Common myeloid progenitor, CD34-positive (primary cell): ENCODE data around the gene SMIM45.

ENCODE experiments used
- CTCF ChIA-PET: fragments of 350-600 bp; sonication (Branson Sonifier 250); formaldehyde crosslinking; loops from one replicate; lab custom pipeline; 2021; ENCODE audit warnings: antibody characterized with exemption; lab: Charles Lee
- POLR2A ChIA-PET: fragments of 350-600 bp; sonication (Branson Sonifier 250); formaldehyde crosslinking; loops from one replicate; lab custom pipeline; 2021; ENCODE audit warnings: antibody characterized with exemption; lab: Charles Lee
- DNase-seq, 3 donors: peaks; one replicate each; pipeline versions ENCODE4 v3.0.0 to v3.0.0-alpha.2; 2013
- H3K27ac ChIP-seq, 2 experiments: 1 replicate in 1 of 2; 2 replicates in 1 of 2; pipeline ENCODE4 v1.7.0; 2013; ENCODE audit warnings: inconsistent platforms in 2 of 2, low read length in 2 of 2, mild to moderate bottlenecking in 2 of 2, low read depth in 1 of 2, moderate library complexity in 1 of 2; ENCODE audit not compliant: severe bottlenecking in 2 of 2, insufficient read depth in 1 of 2, poor library complexity in 1 of 2
- H3K27me3 ChIP-seq, 5 experiments: replicated peaks in 2 of 5; 1 replicate in 3 of 5; 2 replicates in 2 of 5; pipeline versions ENCODE4 v1.6.1 to v1.7.0; 2013; ENCODE audit warnings: low read length in 4 of 5, mild to moderate bottlenecking in 2 of 5, moderate library complexity in 2 of 5, inconsistent platforms in 1 of 5; ENCODE audit not compliant: insufficient read depth in 5 of 5, control insufficient read depth in 4 of 5
- H3K36me3 ChIP-seq, 4 experiments: 1 replicate in 2 of 4; 2 replicates in 2 of 4; pipeline versions ENCODE4 v1.6.1 to v1.7.0; 2013; ENCODE audit warnings: low read length in 3 of 4, control low read depth in 1 of 4, mild to moderate bottlenecking in 1 of 4; ENCODE audit not compliant: control insufficient read depth in 4 of 4, insufficient read depth in 4 of 4
- H3K4me1 ChIP-seq, 4 experiments: 1 replicate in 3 of 4; 2 replicates in 1 of 4; pipeline versions ENCODE4 v1.6.1 to v1.7.1; 2013; ENCODE audit warnings: low read length in 3 of 4, mild to moderate bottlenecking in 3 of 4, control low read depth in 1 of 4, inconsistent platforms in 1 of 4, moderate library complexity in 1 of 4; ENCODE audit not compliant: control insufficient read depth in 4 of 4, insufficient read depth in 4 of 4; ENCODE audit errors: control extremely low read depth in 1 of 4
- H3K4me3 ChIP-seq, 7 experiments: 1 replicate in 4 of 7; 2 replicates in 3 of 7; pipeline versions ENCODE4 v1.5.1 to v1.7.0; 2013; ENCODE audit warnings: mild to moderate bottlenecking in 7 of 7, low read length in 6 of 7, moderate library complexity in 6 of 7, inconsistent platforms in 2 of 7, low read depth in 2 of 7, control low read depth in 1 of 7; ENCODE audit not compliant: insufficient read depth in 4 of 7, control insufficient read depth in 1 of 7; ENCODE audit errors: extremely low read depth in 1 of 7
- H3K9me3 ChIP-seq, 5 experiments: 1 replicate in 4 of 5; 2 replicates in 1 of 5; pipeline versions ENCODE4 v1.6.1 to v1.7.1; 2013; ENCODE audit warnings: low read length in 4 of 5, mild to moderate bottlenecking in 2 of 5, inconsistent platforms in 1 of 5, low read depth in 1 of 5, moderate library complexity in 1 of 5; ENCODE audit not compliant: control insufficient read depth in 4 of 5, insufficient read depth in 2 of 5; ENCODE audit errors: control extremely low read depth in 1 of 5
- WGBS: methylation state at CpG from one replicate; pipeline ENCODE4 v1.1.5; 2013; ENCODE audit not compliant: insufficient coverage; 5-methylcytosine and 5-hydroxymethylcytosine counted together

Gene SMIM45

GRCh38 chr22:41916745-41917358, 35.1 kb upstream of the SMIM45 start:
- Histone ChIP-seq H3K9me3 (no peaks in the 10 kb centered on the region), H3K4me3 (no peak overlapping the region), H3K4me1 (peaks cover 0 to 42% (median 39%) of the 10 kb centered on the region in 4 experiments), H3K27ac (no peak overlapping the region), H3K36me3 (no peaks in the 10 kb centered on the region), H3K27me3 (peaks cover 0 to 73% (median 33%) of the 10 kb centered on the region in 5 experiments)
- ChIA-PET POLR2A (no interaction called here), CTCF (interaction anchor here (1.5 to 2.2 kb wide), 2 partner anchors 9 to 24 kb away, joined by 6 to 9 read pairs; no protein-coding TSS in a partner anchor)
- DNase-seq: no peak
- 83% methylated on average over 4 of the region's 10 CpGs for WGBS

- CTCF ChIA-PET: interaction anchor here (2.2 kb wide), 1 partner anchor 8 kb away, joined by 9 read pairs; no protein-coding TSS in a partner anchor
- WGBS: 82% methylated on average over 8 of the region's 11 CpGs
- no peaks in the 10 kb centered on the region for H3K9me3 ChIP-seq
- no peak overlapping the region for H3K4me3 ChIP-seq
- peaks cover 0 to 68% (median 29%) of the 10 kb centered on the region in 5 experiments for H3K27me3 ChIP-seq
- peaks cover 0 to 42% (median 39%) of the 10 kb centered on the region in 4 experiments for H3K4me1 ChIP-seq
- H3K36me3 ChIP-seq: no peaks in the 10 kb centered on the region
- no peak for DNase-seq
- no peak overlapping the region for H3K27ac ChIP-seq
- POLR2A ChIA-PET: interaction anchor here (0.5 kb wide), 1 partner anchor 97 kb away, joined by 6 read pairs; no protein-coding TSS in a partner anchor
Measured at GRCh38 chr22:41917375-41917902, 34.5 kb upstream of the SMIM45 start.

- WGBS: 77% methylated on average over 17 of the region's 23 CpGs
- POLR2A ChIA-PET: interaction anchor here (0.5 kb wide), 1 partner anchor 97 kb away, joined by 6 read pairs; no protein-coding TSS in a partner anchor
- no peaks in the 10 kb centered on the region for H3K36me3 ChIP-seq
- CTCF ChIA-PET: interaction anchor here (1.6 to 2.2 kb wide), 2 partner anchors 7 to 221 kb away, joined by 4 to 9 read pairs; no protein-coding TSS in a partner anchor
- no peak overlapping the region for H3K27ac ChIP-seq
- H3K4me3 ChIP-seq: peak overlapping the region in 1 of 7 experiments; percentile 23
- H3K27me3 ChIP-seq: peaks cover 0 to 63% (median 23%) of the 10 kb centered on the region in 5 experiments
- peaks cover 0 to 42% (median 39%) of the 10 kb centered on the region in 4 experiments for H3K4me1 ChIP-seq
- no peaks in the 10 kb centered on the region for H3K9me3 ChIP-seq
- DNase-seq: peak; percentile 63 to 81 (median 73)
Measured at GRCh38 chr22:41917903-41918791, 33.8 kb upstream of the SMIM45 start.

GRCh38 chr22:41919357-41920224, 32.4 kb upstream of the SMIM45 start:
- Histone ChIP-seq H3K4me1 (peaks cover 0 to 41% (median 34%) of the 10 kb centered on the region in 4 experiments), H3K36me3 (no peaks in the 10 kb centered on the region), H3K4me3 (peak overlapping the region; percentile 2 to 76 (median 51)), H3K27ac (no peak overlapping the region), H3K9me3 (no peaks in the 10 kb centered on the region), H3K27me3 (peaks cover 0 to 58% (median 19%) of the 10 kb centered on the region in 5 experiments)
- WGBS: under 1% methylated on average over 38 of the region's 62 CpGs
- ChIA-PET CTCF (interaction anchor here (0.8 to 2.0 kb wide), 4 partner anchors 9 to 223 kb away, joined by 3 to 6 read pairs (median 4); no protein-coding TSS in a partner anchor), POLR2A (no interaction called here)
- DNase-seq: peak; percentile 61 to 63 (median 62)

- peaks cover 0 to 35% (median 27%) of the 10 kb centered on the region in 4 experiments for H3K4me1 ChIP-seq
- 30% methylated on average over 17 of the region's 21 CpGs for WGBS
- ChIA-PET CTCF (interaction anchor here (1.2 to 2.0 kb wide), 3 partner anchors 17 to 34 kb away, joined by 3 to 6 read pairs (median 4); no protein-coding TSS in a partner anchor), POLR2A (interaction anchor here (0.6 kb wide), 1 partner anchor 120 kb away, joined by 3 read pairs; no protein-coding TSS in a partner anchor)
- no peak overlapping the region for H3K27ac ChIP-seq
- H3K27me3 ChIP-seq: peaks cover 0 to 58% (median 16%) of the 10 kb centered on the region in 5 experiments
- H3K4me3 ChIP-seq: peak overlapping the region in 3 of 7 experiments; percentile 36 to 76 (median 48)
- H3K36me3 ChIP-seq: no peaks in the 10 kb centered on the region
- DNase-seq: no peak
- no peaks in the 10 kb centered on the region for H3K9me3 ChIP-seq
Measured at GRCh38 chr22:41920271-41920976, 31.5 kb upstream of the SMIM45 start.
